Breast epithelium (tissue), 4 donors: Measurements from ENCODE around the gene CHD6. TPM values are rescaled to one million over a fixed set of nuclear protein-coding genes. Genes with fewer than 3 reads are reported as not detected.

Experiments
- DNase-seq, 2 donors: peaks; one replicate each; pipeline ENCODE4 v3.0.0-alpha.2; 2019; ENCODE audit warnings: low spot score in 2 of 2
- H3K27ac ChIP-seq, 2 donors: fragments of 200-600 bp; sonication (generic) in 1 of 2; one replicate each; pipeline ENCODE4 v1.5.1; 2016 to 2019; ENCODE audit warnings: mild to moderate bottlenecking in 1 of 2
- H3K27me3 ChIP-seq, 2 donors: fragments of 200-600 bp; sonication (generic) in 1 of 2; one replicate each; pipeline versions ENCODE4 v1.5.1 to v1.6.0; 2017 to 2019; ENCODE audit warnings: control low read depth in 1 of 2, mild to moderate bottlenecking in 1 of 2
- H3K36me3 ChIP-seq: fragments of 200-600 bp; one replicate; pipeline ENCODE4 v1.5.1; 2019
- H3K4me1 ChIP-seq, 2 donors: fragments of 200-600 bp; sonication (generic); one replicate each; pipeline ENCODE4 v1.5.1; 2016 to 2019; ENCODE audit warnings: control low read depth in 1 of 2
- H3K4me3 ChIP-seq, 3 donors: fragments of 200-600 bp; sonication (generic); 1 replicate in 2 of 3; 2 replicates in 1 of 3; pipeline ENCODE4 v1.5.1; 2016 to 2019; ENCODE audit warnings: mild to moderate bottlenecking in 3 of 3, moderate library complexity in 2 of 3
- H3K9me3 ChIP-seq, 2 donors: fragments of 200-600 bp; sonication (generic) in 1 of 2; one replicate each; pipeline ENCODE4 v1.5.1; 2016 to 2019; ENCODE audit warnings: control low read depth in 1 of 2
- POLR2A ChIP-seq: fragments of 450-650 bp; IDR thresholded peaks from one replicate; pipeline ENCODE4 v1.6.1; 2016; ENCODE audit warnings: antibody characterized with exemption, mild to moderate bottlenecking, moderate library complexity
- POLR2AphosphoS5 ChIP-seq, 3 donors: sonication (generic); formaldehyde crosslinking; IDR thresholded peaks; one replicate each; pipeline ENCODE4 v1.6.1; 2017; ENCODE audit warnings: antibody characterized with exemption in 3 of 3
- intact Hi-C: fragments of 100-400 bp; cut with DNase I; formaldehyde crosslinking; loops from one replicate; pipeline ENCODE4 v1.15.1; 2023; ENCODE audit warnings: low total_unique reads
- total RNA-seq, 3 donors: library from RNA; depleted of rRNA; stranded (reverse); fragments of >200 nt; gene quantifications; one replicate each; pipeline ENCODE4 v1.1.0, GENCODE V29; 2016
- TF ChIP-seq, protein P1 (sequence below), 3 donors: fragments of 450-650 bp; IDR thresholded peaks; one replicate each; pipeline ENCODE4 v1.5.1; 2016 to 2017; ENCODE audit warnings: antibody characterized with exemption in 3 of 3, mild to moderate bottlenecking in 3 of 3, moderate library complexity in 3 of 3

Gene CHD6
- total RNA-seq, 3 donors from 2014 or later, result 31.4 to 85.8 (median 81.0) TPM

DNA sequence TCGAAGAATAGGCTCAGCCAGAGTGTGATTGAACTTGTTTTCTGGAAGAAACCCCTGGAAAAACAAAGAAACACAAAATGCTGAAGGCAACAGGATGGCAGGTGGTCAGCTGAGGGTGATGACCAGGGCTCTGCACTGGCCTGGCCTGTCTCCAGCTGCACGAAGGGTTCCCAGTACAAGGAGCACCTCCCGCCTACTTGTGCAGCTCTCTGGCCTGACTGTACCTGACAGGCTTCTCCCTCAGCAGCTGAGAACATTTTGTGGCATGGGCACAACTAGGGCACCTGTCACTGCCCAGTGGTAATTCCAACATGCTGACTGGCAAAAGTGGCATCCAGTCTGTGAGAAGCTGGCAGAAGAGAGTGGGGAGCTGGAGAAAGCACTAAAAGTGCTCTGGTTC lies 212.7 kb downstream of the CHD6 start:
- no peak overlapping the region for H3K4me3 ChIP-seq
- no peak for DNase-seq
- intact Hi-C loops, result no loop called here

DNA sequence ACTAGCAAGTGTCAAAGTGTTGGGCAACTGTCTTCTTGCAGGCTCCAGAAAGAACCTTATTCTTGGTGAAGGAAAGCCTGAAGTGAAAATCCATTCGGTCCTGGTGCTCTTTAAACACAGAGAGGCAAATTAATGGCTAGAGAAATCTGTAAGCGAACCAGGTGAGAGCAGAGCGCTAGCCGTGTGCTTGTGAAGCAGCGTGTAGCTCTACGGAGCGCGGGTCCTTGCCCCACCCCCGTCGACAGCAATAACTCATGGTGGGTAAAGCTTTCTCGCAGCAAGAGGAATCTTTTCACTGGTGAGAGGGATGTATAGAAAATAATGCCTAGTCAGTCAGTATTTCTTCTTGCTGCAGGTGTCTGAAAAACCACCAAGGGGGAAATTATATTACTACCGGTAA lies 214.6 kb downstream of the CHD6 start:
- Histone ChIP-seq H3K36me3 (peaks cover 14% of the 10 kb centered on the region), H3K27me3 (no peaks in the 10 kb centered on the region), H3K4me3 (no peak overlapping the region), H3K4me1 (peaks cover under 1 to 2% of the 10 kb centered on the region in 2 donors), H3K27ac (no peak overlapping the region), H3K9me3 (no peaks in the 10 kb centered on the region)
- intact Hi-C loops, result no loop called here
- TF ChIP-seq, protein P1, sequence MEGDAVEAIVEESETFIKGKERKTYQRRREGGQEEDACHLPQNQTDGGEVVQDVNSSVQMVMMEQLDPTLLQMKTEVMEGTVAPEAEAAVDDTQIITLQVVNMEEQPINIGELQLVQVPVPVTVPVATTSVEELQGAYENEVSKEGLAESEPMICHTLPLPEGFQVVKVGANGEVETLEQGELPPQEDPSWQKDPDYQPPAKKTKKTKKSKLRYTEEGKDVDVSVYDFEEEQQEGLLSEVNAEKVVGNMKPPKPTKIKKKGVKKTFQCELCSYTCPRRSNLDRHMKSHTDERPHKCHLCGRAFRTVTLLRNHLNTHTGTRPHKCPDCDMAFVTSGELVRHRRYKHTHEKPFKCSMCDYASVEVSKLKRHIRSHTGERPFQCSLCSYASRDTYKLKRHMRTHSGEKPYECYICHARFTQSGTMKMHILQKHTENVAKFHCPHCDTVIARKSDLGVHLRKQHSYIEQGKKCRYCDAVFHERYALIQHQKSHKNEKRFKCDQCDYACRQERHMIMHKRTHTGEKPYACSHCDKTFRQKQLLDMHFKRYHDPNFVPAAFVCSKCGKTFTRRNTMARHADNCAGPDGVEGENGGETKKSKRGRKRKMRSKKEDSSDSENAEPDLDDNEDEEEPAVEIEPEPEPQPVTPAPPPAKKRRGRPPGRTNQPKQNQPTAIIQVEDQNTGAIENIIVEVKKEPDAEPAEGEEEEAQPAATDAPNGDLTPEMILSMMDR (IDR thresholded peaks at IDR 0.05), result no peak
- TF ChIP-seq POLR2AphosphoS5 (IDR thresholded peaks at IDR 0.05) (no peak), POLR2A (no peak)
- no peak for DNase-seq

More for the DNA sequence above, 212.7 kb downstream of the CHD6 start:
- Histone ChIP-seq H3K9me3 (no peaks in the 10 kb centered on the region), H3K4me1 (peaks cover 3 to 8% of the 10 kb centered on the region in 2 donors), H3K36me3 (peaks cover 14% of the 10 kb centered on the region), H3K27ac (no peak overlapping the region), H3K27me3 (no peaks in the 10 kb centered on the region)
- TF ChIP-seq POLR2A (no peak), POLR2AphosphoS5 (IDR thresholded peaks at IDR 0.05) (no peak)
- TF ChIP-seq, protein P1 (IDR thresholded peaks at IDR 0.05), result no peak

DNA sequence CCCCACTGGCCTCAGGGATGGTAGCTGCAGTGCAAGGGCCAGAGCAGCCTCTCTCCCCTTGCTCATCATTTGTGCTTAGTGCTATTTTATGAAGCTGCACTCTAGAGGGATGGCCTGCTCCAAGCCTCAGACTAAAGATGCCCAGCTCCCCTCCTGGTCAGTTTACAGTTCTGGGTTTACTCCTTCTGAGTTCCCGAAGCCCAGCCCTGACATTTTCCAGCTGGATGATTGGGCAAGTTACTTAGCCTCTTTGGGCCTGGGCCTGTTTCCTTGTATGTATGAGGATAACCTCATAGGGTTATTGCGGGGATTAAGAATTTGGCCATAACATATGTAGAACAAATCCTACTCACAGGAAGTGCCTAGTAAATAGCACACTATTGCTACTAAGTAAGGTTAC lies 219.8 kb downstream of the CHD6 start:
- Histone ChIP-seq H3K9me3 (no peaks in the 10 kb centered on the region), H3K36me3 (peaks cover under 1% of the 10 kb centered on the region), H3K4me1 (peaks cover 0 to 17% of the 10 kb centered on the region in 2 donors), H3K27me3 (no peaks in the 10 kb centered on the region), H3K4me3 (no peak overlapping the region), H3K27ac (peak overlapping the region; percentile 14 to 68)
- DNase-seq, result no peak
- intact Hi-C loops, result no loop called here
- TF ChIP-seq POLR2AphosphoS5 (IDR thresholded peaks at IDR 0.05) (no peak), POLR2A (no peak)
- TF ChIP-seq, protein P1 (IDR thresholded peaks at IDR 0.05), result no peak

DNA sequence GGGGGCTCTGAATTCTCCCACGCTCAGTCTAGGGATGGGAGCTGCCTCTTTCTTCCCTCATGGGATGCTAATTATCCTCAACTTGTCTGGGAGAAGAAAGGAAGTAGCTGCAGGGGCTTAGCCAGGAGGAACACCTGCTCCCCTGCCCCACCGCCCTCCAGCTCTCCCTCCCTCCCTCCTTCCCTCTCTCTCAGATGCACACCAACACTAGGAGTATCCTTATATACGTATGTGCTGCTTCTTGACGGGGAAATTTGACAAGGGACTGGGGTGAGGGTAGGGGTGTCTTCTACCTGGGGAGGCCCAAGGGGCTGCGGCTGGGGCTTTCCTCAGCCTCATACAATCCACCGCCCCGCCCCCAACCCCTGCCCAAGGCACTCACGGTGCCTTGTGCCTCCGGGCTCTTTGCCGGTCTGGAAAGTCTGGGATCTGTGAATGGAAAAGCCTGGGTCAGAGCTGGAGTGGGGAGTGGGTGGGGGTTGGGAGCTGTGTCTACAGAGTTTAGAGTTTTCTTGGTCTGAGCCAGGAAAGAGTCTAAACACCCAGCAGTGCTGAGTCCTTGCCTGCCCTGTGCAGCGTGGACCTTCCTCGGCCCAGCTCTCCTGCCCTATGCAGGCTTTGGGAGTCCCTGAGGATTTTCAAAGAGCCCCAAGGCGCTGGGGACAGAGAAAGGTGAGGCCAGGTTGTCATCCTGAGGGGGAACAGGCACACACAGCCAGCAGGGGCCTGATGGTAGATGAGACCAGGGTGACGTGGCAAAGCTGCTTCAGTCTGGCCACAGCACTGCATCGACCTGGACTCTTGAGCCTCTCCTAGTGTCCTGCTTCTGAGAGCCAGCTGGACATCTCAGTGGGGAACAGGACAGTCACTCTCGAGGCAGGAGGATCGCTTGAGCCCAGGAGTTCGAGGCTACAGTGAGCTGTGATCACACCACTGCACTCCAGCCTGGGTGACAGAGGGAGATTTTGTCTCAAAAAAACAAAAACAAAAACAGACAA lies 222.2 kb downstream of the CHD6 start:
- TF ChIP-seq, protein P1 (IDR thresholded peaks at IDR 0.05), result no peak
- TF ChIP-seq POLR2A (no peak), POLR2AphosphoS5 (IDR thresholded peaks at IDR 0.05) (no peak)
- intact Hi-C loops, result no loop called here
- no peaks in the 10 kb centered on the region for H3K27me3 ChIP-seq
- H3K4me3 ChIP-seq, result no peak overlapping the region
- H3K36me3 ChIP-seq, result no peaks in the 10 kb centered on the region
- H3K27ac ChIP-seq, result peak overlapping the region; percentile 32 to 36
- no peaks in the 10 kb centered on the region for H3K9me3 ChIP-seq
- no peak for DNase-seq
- peaks cover 0 to 18% of the 10 kb centered on the region in 2 donors for H3K4me1 ChIP-seq
